ENCODE data around the gene KLF11.

DNA sequence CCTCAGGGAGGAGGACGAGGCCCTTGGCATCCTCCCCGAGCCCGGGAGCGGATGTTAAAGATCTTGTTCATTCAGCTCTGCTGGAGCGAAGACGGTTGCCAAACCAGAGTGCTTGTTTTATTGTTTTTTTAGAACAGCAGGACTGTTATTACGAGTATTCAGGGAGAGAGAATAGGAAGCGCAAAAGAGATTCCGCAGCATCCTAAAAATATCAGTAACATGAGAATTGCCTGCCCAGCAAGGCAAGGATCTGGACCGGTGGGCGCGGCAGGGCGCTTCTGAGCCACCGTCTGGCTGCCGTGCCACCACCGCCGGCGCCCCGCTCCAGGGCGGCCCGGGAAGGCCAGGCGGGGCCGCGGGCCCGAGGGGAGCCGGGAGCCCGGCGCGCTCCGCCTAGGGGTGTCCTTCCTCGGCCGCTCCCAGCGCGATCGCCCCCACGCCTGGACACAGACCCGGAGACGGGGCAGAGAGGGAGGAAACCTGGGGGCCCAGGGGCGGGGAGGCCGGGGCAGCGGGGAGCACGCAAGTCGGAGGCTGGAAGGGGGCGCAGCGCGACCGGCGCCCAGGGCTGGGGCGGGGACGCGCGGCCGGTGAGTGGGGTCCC, 36.0 kb downstream of the KLF11 start:
- TF ChIP-seq, protein P1, sequence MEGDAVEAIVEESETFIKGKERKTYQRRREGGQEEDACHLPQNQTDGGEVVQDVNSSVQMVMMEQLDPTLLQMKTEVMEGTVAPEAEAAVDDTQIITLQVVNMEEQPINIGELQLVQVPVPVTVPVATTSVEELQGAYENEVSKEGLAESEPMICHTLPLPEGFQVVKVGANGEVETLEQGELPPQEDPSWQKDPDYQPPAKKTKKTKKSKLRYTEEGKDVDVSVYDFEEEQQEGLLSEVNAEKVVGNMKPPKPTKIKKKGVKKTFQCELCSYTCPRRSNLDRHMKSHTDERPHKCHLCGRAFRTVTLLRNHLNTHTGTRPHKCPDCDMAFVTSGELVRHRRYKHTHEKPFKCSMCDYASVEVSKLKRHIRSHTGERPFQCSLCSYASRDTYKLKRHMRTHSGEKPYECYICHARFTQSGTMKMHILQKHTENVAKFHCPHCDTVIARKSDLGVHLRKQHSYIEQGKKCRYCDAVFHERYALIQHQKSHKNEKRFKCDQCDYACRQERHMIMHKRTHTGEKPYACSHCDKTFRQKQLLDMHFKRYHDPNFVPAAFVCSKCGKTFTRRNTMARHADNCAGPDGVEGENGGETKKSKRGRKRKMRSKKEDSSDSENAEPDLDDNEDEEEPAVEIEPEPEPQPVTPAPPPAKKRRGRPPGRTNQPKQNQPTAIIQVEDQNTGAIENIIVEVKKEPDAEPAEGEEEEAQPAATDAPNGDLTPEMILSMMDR (IDR thresholded peaks at IDR 0.05; ENCODE audit: extremely low read depth in 1 of 2, insufficient read depth in 1 of 2, low read depth in 1 of 2, low read length in 2 of 2): no peak
- TF ChIP-seq GATA2 (IDR thresholded peaks at IDR 0.05; ENCODE audit: insufficient read depth, insufficient read length, low read depth, low read length) (no peak), POLR2AphosphoS5 (IDR thresholded peaks at IDR 0.05; ENCODE audit: insufficient read depth, low read depth, low read length) (no peak), EZH2 (IDR thresholded peaks at IDR 0.05; ENCODE audit: borderline replicate concordance, low read depth, low read length, severe bottlenecking) (peak; percentile 47)

All from endothelial cell of umbilical vein (primary cell).